SH-SY5Y (cell line): Measurements from ENCODE around the gene MACROD2.

Source experiments
- GATA2 ChIP-seq: IDR thresholded peaks from 2 replicates; pipeline ENCODE4 v1.6.1; 2011; ENCODE audit warnings: mild to moderate bottlenecking, low read depth, low read length
- GATA3 ChIP-seq: IDR thresholded peaks from 2 replicates; pipeline ENCODE4 v1.6.1; 2011; ENCODE audit warnings: low read depth, mild to moderate bottlenecking, low read length, moderate library complexity

GRCh38 chr20:15461938-15462337 lies 1466.6 kb downstream of the MACROD2 start:
- TF ChIP-seq GATA2 (no peak), GATA3 (no peak)
